Peyer's patch (tissue), 4 donors: ENCODE data around the gene DOHH.

ENCODE experiments used
- POLR2A ChIP-seq, 2 donors: fragments of 450-650 bp; IDR thresholded peaks; one replicate each; pipeline ENCODE4 v1.5.1; 2017; ENCODE audit warnings: antibody characterized with exemption in 2 of 2, mild to moderate bottlenecking in 2 of 2, moderate library complexity in 2 of 2
- TF ChIP-seq, protein P1 (sequence below), 6 experiments: fragments of 450-650 bp in 4 of 6; fragments of 200-600 bp in 2 of 6; sonication (generic) in 1 of 6; IDR thresholded peaks; one replicate each; pipeline ENCODE4 v1.5.1; 2017 to 2019; ENCODE audit warnings: antibody characterized with exemption in 6 of 6, mild to moderate bottlenecking in 3 of 6, moderate library complexity in 1 of 6

DNA sequence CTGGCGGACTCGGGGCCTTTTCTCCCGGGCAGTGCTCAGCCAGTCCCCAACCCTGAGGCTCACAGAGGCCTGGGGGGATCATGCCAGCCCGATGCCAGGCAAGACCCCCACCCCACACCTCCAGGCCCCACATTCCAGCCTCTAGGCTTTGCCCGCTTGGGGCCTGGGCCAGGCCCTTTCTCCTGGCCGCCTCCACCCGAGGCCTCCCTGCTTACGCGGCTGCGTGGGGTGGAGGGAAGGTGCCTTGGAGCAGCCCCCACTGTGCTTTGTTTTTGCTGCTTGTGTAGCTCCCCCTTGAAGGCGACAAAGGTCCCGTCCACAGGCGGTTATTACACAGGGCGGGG is 58.5 kb downstream of the DOHH start:
- TF ChIP-seq, protein P1, sequence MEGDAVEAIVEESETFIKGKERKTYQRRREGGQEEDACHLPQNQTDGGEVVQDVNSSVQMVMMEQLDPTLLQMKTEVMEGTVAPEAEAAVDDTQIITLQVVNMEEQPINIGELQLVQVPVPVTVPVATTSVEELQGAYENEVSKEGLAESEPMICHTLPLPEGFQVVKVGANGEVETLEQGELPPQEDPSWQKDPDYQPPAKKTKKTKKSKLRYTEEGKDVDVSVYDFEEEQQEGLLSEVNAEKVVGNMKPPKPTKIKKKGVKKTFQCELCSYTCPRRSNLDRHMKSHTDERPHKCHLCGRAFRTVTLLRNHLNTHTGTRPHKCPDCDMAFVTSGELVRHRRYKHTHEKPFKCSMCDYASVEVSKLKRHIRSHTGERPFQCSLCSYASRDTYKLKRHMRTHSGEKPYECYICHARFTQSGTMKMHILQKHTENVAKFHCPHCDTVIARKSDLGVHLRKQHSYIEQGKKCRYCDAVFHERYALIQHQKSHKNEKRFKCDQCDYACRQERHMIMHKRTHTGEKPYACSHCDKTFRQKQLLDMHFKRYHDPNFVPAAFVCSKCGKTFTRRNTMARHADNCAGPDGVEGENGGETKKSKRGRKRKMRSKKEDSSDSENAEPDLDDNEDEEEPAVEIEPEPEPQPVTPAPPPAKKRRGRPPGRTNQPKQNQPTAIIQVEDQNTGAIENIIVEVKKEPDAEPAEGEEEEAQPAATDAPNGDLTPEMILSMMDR (IDR thresholded peaks at IDR 0.05): no peak
- TF ChIP-seq POLR2A (IDR thresholded peaks at IDR 0.05): no peak
